HG03103 (cell line): Measurements from ENCODE around the gene EML5.
"Not testable (repeated sequence)": the region's sequence is repeated elsewhere in the genome, so short reads cannot be mapped to it uniquely, and the experiment has no call there.

Experiments used
- ATAC-seq: cut with Tn5 transposase; IDR thresholded peaks from one replicate; pipeline ENCODE4 v1.9.1; 2021; ENCODE audit warnings: low read depth; ENCODE audit not compliant: unreplicated experiment

The EML5 gene

DNA sequence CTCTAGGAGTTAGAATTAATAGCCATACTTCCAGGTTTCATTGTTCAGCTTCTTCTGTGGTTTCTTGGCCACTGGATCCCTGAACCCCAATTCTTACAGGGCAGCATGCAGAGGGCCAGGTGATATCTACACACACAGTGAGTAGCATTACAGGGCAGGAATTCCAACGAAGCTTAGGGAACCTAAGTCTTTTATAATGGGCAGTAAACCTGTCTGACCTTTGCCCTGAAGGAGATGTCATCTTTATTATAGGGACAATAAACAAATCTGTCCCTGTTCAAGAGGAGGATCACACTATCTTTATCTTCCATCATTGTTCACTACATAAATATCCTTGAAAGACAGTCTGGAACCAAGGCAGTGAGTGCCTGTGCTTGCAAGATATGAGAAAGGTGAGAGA is 11.7 kb upstream of the EML5 start:
- ATAC-seq = no peak

GRCh38 chr14:88804035-88804434 is 11.3 kb upstream of the EML5 start:
- ATAC-seq = no peak

- ATAC-seq = no peak
Observed at GRCh38 chr14:88802596-88802995, 9.8 kb upstream of the EML5 start.

DNA sequence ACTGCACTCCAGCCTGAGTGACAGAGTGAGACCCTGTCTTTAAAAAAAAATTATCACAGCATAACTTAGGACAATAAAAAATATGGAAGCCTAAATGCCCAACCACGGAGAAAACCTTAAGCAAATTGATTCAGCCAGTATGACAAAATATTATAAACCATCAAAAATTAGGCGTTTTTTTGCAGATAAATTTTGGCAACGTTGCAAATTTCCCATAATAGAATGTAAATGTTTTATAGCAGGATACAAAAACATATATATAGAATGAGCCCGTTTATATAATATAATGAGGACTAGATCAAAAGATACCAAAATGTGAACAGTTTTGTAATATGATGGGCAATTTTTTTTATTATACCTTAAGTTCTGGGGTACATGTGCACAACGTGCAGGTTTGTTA is 6.8 kb upstream of the EML5 start:
- ATAC-seq = no peak

- no peak for ATAC-seq
Observed at GRCh38 chr14:88798156-88798555, 5.4 kb upstream of the EML5 start.

- ATAC-seq = no peak
Observed at GRCh38 chr14:88793259-88793625, 489 bp upstream of the EML5 start.

GRCh38 chr14:88791629-88792472 is 902 bp downstream of the EML5 start:
- no peak for ATAC-seq

GRCh38 chr14:88791252-88791621 is 1.5 kb downstream of the EML5 start:
- no peak for ATAC-seq

GRCh38 chr14:88790501-88791251 is 2.1 kb downstream of the EML5 start:
- no peak for ATAC-seq

DNA sequence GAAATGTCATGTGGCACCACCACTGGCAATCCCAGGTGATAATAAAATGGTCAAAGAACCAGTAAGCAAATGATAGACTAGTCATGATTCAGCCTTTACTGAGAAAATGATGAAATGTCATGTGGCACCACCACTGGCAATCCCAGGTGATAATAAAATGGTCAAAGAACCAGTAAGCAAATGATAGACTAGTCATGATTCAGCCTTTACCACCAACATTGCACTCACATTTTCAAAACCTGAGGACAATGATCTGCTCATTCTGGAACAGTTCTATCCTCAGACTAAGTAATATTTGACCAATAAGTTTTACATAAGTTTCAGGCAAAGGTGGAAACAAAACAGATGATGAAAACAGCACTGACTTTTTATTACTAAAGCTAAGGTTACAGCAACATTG is 3.2 kb downstream of the EML5 start:
- not testable (repeated sequence) for ATAC-seq

DNA sequence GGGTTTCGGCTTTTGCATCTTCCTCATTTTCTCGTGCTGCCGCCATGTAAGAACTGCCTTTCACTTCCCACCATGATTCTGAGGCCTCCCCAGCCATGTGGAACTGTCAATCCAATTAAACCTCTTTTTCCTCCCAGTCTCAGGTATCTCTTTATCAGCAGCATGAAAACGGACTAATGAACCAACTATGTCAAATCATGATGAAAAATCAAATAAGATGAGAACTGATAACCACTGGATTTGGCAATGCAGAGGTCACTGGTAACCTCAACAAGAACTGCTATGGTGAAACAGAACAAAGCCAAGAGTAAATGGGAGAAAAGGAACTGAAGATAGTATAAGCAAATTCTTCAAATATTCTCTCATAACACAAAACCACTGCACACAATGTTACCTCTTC is 6.0 kb downstream of the EML5 start:
- ATAC-seq = no peak

GRCh38 chr14:88785911-88786310 is 6.8 kb downstream of the EML5 start:
- no peak for ATAC-seq

GRCh38 chr14:88775532-88775931 is 17.2 kb downstream of the EML5 start:
- ATAC-seq = no peak

DNA sequence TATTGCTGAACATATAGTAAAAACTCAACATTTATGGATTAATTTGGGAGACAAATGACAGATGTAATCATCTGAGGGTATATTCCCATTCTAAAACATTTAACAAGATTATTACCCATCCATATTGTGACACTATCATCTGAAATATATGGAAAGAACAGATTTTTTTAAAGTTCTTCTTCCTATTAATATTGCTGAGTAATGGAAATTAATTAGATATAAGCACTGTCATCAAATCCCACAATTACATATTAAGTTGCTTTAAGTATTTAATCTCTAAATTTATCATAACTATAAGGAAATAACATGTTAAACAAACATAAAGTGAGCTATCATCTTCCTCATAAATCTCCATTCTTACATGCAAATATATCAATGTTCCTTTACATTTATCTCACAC is 22.0 kb downstream of the EML5 start:
- no peak for ATAC-seq

DNA sequence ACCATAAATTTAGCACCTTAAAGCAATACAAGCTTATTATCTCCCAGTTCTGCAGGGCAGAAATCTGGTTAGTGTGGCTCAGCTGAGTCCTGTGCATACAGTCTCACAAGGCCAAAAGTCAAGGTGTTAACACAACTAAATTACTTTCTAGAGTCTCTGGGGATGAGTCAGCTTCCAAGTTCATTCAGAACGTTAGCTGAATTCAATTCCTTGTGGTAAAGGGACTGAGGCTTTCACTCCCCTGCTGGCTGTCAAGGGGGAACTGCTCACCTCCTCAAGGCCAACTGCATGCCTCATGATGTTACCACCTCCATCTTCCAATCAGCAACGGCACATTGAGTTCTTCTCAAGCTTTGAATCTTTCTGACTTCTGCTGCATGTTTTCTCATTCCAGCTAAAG is 27.6 kb downstream of the EML5 start:
- no peak for ATAC-seq

DNA sequence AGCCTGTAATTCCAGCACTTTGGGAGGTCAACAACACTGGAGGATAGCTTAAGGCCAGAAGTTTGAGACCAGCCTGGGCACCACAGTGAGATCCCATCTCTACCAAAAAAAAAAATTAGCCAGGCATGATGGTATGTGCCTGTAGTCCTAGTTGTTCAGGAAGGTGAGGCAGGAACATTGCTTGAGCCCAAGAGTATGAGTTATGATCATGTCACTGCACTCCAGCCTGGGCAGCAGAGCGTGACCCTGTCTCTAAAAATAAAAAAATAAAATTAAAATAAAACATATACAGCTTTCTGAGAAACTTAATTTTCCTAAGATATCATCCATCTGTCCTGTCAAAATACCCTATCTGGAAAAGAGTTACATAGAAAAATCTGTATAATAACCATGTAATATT is 38.9 kb downstream of the EML5 start:
- ATAC-seq = no peak

GRCh38 chr14:88750945-88751344 is 41.8 kb downstream of the EML5 start:
- ATAC-seq = no peak

DNA sequence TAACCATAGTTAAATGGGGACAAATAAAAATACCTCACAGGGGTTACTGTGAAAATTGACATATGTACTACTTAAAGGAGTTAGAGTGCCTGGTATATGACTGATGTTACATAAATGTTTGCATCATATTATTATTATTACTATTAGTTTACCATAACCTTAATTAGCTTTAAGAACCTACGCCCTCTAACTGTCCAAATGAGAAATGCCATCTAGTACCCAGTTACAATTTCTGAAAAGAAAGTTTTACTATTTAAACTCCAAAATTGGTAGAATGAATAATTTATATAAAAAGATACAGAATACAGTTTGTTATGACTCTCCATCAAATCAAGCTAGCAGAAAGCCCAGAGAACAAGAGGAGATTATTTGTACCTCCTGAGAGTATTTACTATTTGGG is 42.3 kb downstream of the EML5 start:
- no peak for ATAC-seq

DNA sequence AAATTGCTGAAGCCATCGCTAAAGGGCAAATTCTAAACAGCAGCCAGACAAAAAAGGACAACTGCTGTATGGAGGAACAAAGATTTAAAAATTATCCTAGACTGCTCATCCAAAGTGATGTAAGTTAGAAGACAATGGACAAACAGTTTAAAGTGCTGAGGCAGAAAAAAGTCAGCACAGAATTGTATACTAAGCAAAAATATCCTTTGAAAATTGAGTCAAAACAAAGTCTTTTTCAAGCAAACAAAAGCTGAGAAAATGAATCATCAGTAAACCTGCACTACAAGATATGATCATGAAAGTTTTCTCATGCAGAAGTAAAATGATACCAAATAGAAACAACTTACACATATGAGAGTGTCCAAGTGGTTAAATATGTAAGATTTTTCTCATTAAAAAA is 43.6 kb downstream of the EML5 start:
- no peak for ATAC-seq

DNA sequence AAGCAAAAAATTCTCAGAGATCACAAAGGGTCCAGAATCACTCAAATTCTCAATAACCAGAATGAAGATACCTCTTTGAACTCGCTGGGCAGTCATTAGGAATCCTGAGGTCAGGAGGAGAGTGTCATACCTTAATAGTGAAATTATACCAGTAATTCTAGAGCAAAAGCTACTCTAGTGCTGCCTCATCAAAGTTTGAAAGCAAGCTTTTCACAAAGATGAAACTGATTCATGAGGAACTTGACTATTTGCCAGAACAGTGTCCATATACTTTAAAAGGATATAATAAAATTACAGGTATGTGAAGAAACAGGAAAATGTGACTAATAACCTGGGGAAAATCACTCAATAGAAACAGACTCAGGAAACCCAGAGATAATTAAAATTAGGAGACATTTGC is 44.5 kb downstream of the EML5 start:
- ATAC-seq = no peak

DNA sequence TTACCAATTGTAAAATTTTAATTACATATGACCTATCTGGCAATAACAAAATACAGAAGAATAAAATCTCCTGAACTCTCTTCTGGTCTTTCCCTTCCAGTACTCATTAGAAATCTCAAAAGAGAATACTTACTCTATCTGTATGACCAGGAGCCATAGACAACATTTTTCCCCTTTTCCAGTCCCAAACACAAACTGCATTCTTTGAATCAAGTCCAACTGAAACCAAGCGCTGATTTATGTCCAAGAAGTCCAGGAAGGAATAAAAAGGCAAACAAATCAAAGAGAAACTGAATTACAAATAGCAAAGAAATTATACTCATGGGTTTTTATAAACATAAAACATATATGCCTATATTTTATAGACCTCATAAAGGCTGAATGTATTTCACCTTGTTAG is 46.7 kb downstream of the EML5 start:
- ATAC-seq = no peak

DNA sequence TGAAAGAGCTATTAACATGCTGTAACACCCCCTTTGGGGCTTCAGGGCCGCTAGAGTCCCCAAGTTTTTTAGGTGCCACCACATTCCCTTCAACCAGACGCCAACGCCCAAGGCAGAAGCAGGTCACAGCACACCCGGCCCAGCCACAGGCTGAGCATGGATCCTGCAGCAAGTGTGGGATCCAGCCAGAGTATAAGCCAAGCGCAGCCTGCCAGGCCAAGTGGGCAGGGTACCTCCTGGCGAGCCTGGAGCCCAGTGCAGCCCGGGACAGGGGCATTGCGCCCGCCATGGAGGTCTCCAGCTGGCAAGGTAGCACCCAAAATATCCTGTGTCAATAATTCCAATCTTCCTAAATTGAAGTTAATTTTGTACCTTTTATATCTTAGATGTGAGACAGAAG is 55.5 kb downstream of the EML5 start:
- no peak for ATAC-seq
